SK-N-SH (cell line): Measurements from ENCODE around the gene UTS2. TPM values are rescaled to one million over a fixed set of nuclear protein-coding genes. Genes with fewer than 3 reads are reported as not detected.

Source experiments
- CTCF ChIA-PET: fragments of 300-600, 350-600 bp; formaldehyde crosslinking; extraction: SDS; loops from one replicate; lab custom pipeline; 2021; lab: Yijun Ruan, JAX
- POLR2A ChIA-PET: fragments of 350-600 bp; sonication (Branson Sonifier 250); formaldehyde crosslinking; extraction: SDS; loops from one replicate; lab custom pipeline; 2020; ENCODE audit warnings: antibody characterized with exemption, inconsistent platforms; lab: Yijun Ruan, JAX
- DNase-seq: peaks from one replicate; pipeline ENCODE4 v3.0.0; 2012
- H2AFZ ChIP-seq: fragments of 200-600 bp; sonication (generic); 2 replicates; pipeline ENCODE4 v1.8.1; 2016; ENCODE audit warnings: antibody characterized with exemption, mild to moderate bottlenecking, low read depth
- H3F3A ChIP-seq: fragments of 200-600 bp; sonication (generic); replicated peaks from 2 replicates; pipeline ENCODE3; 2016; ENCODE audit warnings: antibody characterized with exemption, mild to moderate bottlenecking; ENCODE audit not compliant: insufficient read depth
- H3K27ac ChIP-seq, 2 experiments: fragments of 200-500 bp in 1 of 2; fragments of 200-600 bp in 1 of 2; sonication (Bioruptor generic) in 1 of 2; sonication (generic), shearing (Covaris generic) in 1 of 2; 2 replicates each; pipeline versions ENCODE4 v1.5.1 to v1.6.1; 2014 to 2016; ENCODE audit warnings: low read depth in 2 of 2, inconsistent platforms in 1 of 2, low read length in 1 of 2, mild to moderate bottlenecking in 1 of 2, mixed read lengths in 1 of 2
- H3K27me3 ChIP-seq: fragments of 200-600 bp; sonication (generic), shearing (Covaris generic); 2 replicates; pipeline ENCODE4 v1.6.1; 2016; ENCODE audit warnings: mixed run types; ENCODE audit not compliant: insufficient read depth
- H3K36me3 ChIP-seq, 2 experiments: fragments of 200-500 bp in 1 of 2; fragments of 200-600 bp in 1 of 2; sonication (Bioruptor generic) in 1 of 2; sonication (generic) in 1 of 2; replicated peaks in 1 of 2; 2 replicates each; pipeline versions ENCODE3 to v1.5.1; 2014 to 2016; ENCODE audit warnings: low read length in 1 of 2, mild to moderate bottlenecking in 1 of 2; ENCODE audit not compliant: insufficient read depth in 2 of 2, control insufficient read depth in 1 of 2
- H3K4me1 ChIP-seq, 2 experiments: fragments of 200-500 bp in 1 of 2; fragments of 200-600 bp in 1 of 2; sonication (Bioruptor generic) in 1 of 2; sonication (generic), shearing (Covaris generic) in 1 of 2; 2 replicates each; pipeline versions ENCODE4 v1.5.1 to v1.6.1; 2014 to 2016; ENCODE audit warnings: low read depth in 1 of 2, low read length in 1 of 2, mixed run types in 1 of 2; ENCODE audit not compliant: insufficient read depth in 2 of 2, control insufficient read depth in 1 of 2
- H3K4me2 ChIP-seq: fragments of 200-600 bp; sonication (generic), shearing (Covaris generic); 2 replicates; pipeline ENCODE4 v1.6.1; 2017; ENCODE audit warnings: mixed run types
- H3K4me3 ChIP-seq, 2 experiments: fragments of 200-500 bp in 1 of 2; fragments of 200-600 bp in 1 of 2; sonication (Bioruptor generic) in 1 of 2; sonication (generic), shearing (Covaris generic) in 1 of 2; 2 replicates each; pipeline versions ENCODE4 v1.5.1 to v1.8.1; 2014 to 2016; ENCODE audit warnings: low read depth in 2 of 2, inconsistent platforms in 1 of 2, low read length in 1 of 2, mild to moderate bottlenecking in 1 of 2, mixed read lengths in 1 of 2, moderate library complexity in 1 of 2
- H3K79me2 ChIP-seq: fragments of 200-600 bp; sonication (generic); 2 replicates; pipeline ENCODE4 v1.8.1; 2017; ENCODE audit warnings: mild to moderate bottlenecking; ENCODE audit not compliant: insufficient read depth
- H3K9ac ChIP-seq: fragments of 200-600 bp; sonication (generic); 2 replicates; pipeline ENCODE4 v1.6.1; 2017; ENCODE audit warnings: mixed run types
- H3K9me2 ChIP-seq: fragments of 200-600 bp; sonication (generic); 2 replicates; pipeline ENCODE4 v1.6.1; 2017; ENCODE audit warnings: mixed run types
- H3K9me3 ChIP-seq: fragments of 200-600 bp; sonication (generic); 2 replicates; pipeline ENCODE4 v1.6.1; 2017; ENCODE audit warnings: mixed run types, mild to moderate bottlenecking, moderate library complexity
- H4K20me1 ChIP-seq: fragments of 200-600 bp; sonication (generic); 2 replicates; pipeline ENCODE4 v1.6.1; 2017; ENCODE audit warnings: mild to moderate bottlenecking, mixed run types; ENCODE audit not compliant: insufficient read depth
- CHD2 ChIP-seq: fragments of 150-350 bp; IDR thresholded peaks from 2 replicates; pipeline ENCODE4 v1.6.1; 2018; ENCODE audit warnings: low read length; ENCODE audit not compliant: partially characterized antibody
- FOXJ3 ChIP-seq: sonication (generic); formaldehyde crosslinking; IDR thresholded peaks from 2 replicates; pipeline ENCODE4 v1.5.1; 2020; ENCODE audit warnings: mild to moderate bottlenecking, missing genetic modification reagents
- GABPA ChIP-seq: IDR thresholded peaks from 2 replicates; pipeline ENCODE4 v1.4.0; 2012; ENCODE audit warnings: low read depth, mild to moderate bottlenecking
- MEF2A ChIP-seq: IDR thresholded peaks from 2 replicates; pipeline ENCODE4 v1.4.0; 2012; ENCODE audit warnings: low read depth, borderline replicate concordance
- NRF1 ChIP-seq: IDR thresholded peaks from 2 replicates; pipeline ENCODE4 v1.6.1; 2012; ENCODE audit warnings: low read depth, mild to moderate bottlenecking, low read length
- RAD21 ChIP-seq: IDR thresholded peaks from 2 replicates; pipeline ENCODE4 v1.6.1; 2012; ENCODE audit warnings: mild to moderate bottlenecking, low read length
- RFX5 ChIP-seq: IDR thresholded peaks from 2 replicates; pipeline ENCODE4 v1.6.1; 2012; ENCODE audit warnings: mild to moderate bottlenecking, improper control_type of control experiment, low read length
- RXRA ChIP-seq: IDR thresholded peaks from 2 replicates; pipeline ENCODE4 v1.4.0; 2012; ENCODE audit warnings: low read depth, mild to moderate bottlenecking, borderline replicate concordance
- SMC3 ChIP-seq: IDR thresholded peaks from 2 replicates; pipeline ENCODE4 v1.6.1; 2012; ENCODE audit warnings: low read depth, low read length, improper control_type of control experiment
- TAF1 ChIP-seq: IDR thresholded peaks from 2 replicates; pipeline ENCODE4 v1.6.1; 2012; ENCODE audit warnings: low read depth, mild to moderate bottlenecking, low read length, moderate library complexity, borderline replicate concordance
- USF2 ChIP-seq: fragments of 150-350 bp; IDR thresholded peaks from 2 replicates; pipeline ENCODE4 v1.6.1; 2017; ENCODE audit warnings: antibody characterized with exemption, low read length, low read depth, borderline replicate concordance
- WGBS: methylation state at CpG from one replicate; pipeline ENCODE4 v1.1.6; 2017; ENCODE audit warnings: low lambda C conversion rate; 5-methylcytosine and 5-hydroxymethylcytosine counted together
- polyA plus RNA-seq, 3 experiments: library from polyadenylated mRNA; depleted of rRNA; stranded (reverse); fragments of >200 nt; gene quantifications; 2 replicates each; pipeline ENCODE4 v1.2.3, GENCODE V29; 2012
- TF ChIP-seq, protein P1 (sequence below): IDR thresholded peaks from 2 replicates; pipeline ENCODE4; 2012
- TF ChIP-seq, protein P2 (sequence below): fragments of 150-350 bp; IDR thresholded peaks from 2 replicates; pipeline ENCODE4 v1.6.1; 2016; ENCODE audit warnings: mild to moderate bottlenecking, low read depth, low read length
- TF ChIP-seq, protein P3 (sequence below): IDR thresholded peaks from 2 replicates; pipeline ENCODE4 v1.4.0; 2012; ENCODE audit warnings: low read depth

The UTS2 gene
- polyA plus RNA-seq, 1 of the 3 experiments (the other 2 are of a cell fraction): 0.13 TPM

- no peaks in the 10 kb centered on the region for H3K9me2 ChIP-seq
- peaks cover 12% of the 10 kb centered on the region; the same call in 1 of the 2 replicates for H3K9me3 ChIP-seq
- no peak overlapping the region for H2AFZ ChIP-seq
- peaks cover 21 to 56% of the 10 kb centered on the region in 2 experiments for H3K36me3 ChIP-seq
- TF ChIP-seq, protein P1, sequence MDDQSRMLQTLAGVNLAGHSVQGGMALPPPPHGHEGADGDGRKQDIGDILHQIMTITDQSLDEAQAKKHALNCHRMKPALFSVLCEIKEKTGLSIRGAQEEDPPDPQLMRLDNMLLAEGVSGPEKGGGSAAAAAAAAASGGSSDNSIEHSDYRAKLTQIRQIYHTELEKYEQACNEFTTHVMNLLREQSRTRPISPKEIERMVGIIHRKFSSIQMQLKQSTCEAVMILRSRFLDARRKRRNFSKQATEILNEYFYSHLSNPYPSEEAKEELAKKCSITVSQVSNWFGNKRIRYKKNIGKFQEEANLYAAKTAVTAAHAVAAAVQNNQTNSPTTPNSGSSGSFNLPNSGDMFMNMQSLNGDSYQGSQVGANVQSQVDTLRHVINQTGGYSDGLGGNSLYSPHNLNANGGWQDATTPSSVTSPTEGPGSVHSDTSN: no peak
- TF ChIP-seq GABPA: no peak
- TF ChIP-seq NRF1: no peak
- TF ChIP-seq MEF2A: no peak
- no peak for TF ChIP-seq CHD2
- H3K4me2 ChIP-seq: no peak overlapping the region
- H3K9ac ChIP-seq: no peak overlapping the region
- ChIA-PET POLR2A (no interaction called here), CTCF (no interaction called here)
- no peaks in the 10 kb centered on the region for H3K79me2 ChIP-seq
- no peaks in the 10 kb centered on the region for H3F3A ChIP-seq
- no peaks in the 10 kb centered on the region for H3K4me1 ChIP-seq
- no peaks in the 10 kb centered on the region for H3K27me3 ChIP-seq
- WGBS: 91% methylated on average over 4 of the region's 4 CpGs
- H3K4me3 ChIP-seq: no peak overlapping the region
- DNase-seq: no peak
- H4K20me1 ChIP-seq: no peaks in the 10 kb centered on the region
- H3K27ac ChIP-seq: no peak overlapping the region
Observed at GRCh38 chr1:7842517-7842916, 10.3 kb downstream of the UTS2 start.

GRCh38 chr1:7839526-7839925, 13.3 kb downstream of the UTS2 start:
- Histone ChIP-seq H3K9me3 (peaks cover 12% of the 10 kb centered on the region; the same call in 1 of the 2 replicates), H4K20me1 (no peaks in the 10 kb centered on the region), H3K36me3 (peaks cover 26 to 82% of the 10 kb centered on the region in 2 experiments), H3K79me2 (no peaks in the 10 kb centered on the region), H3K4me3 (no peak overlapping the region), H3K27ac (no peak overlapping the region), H3F3A (no peaks in the 10 kb centered on the region), H3K9me2 (no peaks in the 10 kb centered on the region), H3K4me1 (no peaks in the 10 kb centered on the region), H3K9ac (no peak overlapping the region), H3K4me2 (no peak overlapping the region), H3K27me3 (no peaks in the 10 kb centered on the region), H2AFZ (no peak overlapping the region)
- ChIA-PET CTCF (no interaction called here), POLR2A (no interaction called here)
- WGBS: 84% methylated on average over 3 of the region's 3 CpGs
- no peak for DNase-seq
- TF ChIP-seq RXRA: no peak
- no peak for TF ChIP-seq MEF2A
- TF ChIP-seq, protein P2, sequence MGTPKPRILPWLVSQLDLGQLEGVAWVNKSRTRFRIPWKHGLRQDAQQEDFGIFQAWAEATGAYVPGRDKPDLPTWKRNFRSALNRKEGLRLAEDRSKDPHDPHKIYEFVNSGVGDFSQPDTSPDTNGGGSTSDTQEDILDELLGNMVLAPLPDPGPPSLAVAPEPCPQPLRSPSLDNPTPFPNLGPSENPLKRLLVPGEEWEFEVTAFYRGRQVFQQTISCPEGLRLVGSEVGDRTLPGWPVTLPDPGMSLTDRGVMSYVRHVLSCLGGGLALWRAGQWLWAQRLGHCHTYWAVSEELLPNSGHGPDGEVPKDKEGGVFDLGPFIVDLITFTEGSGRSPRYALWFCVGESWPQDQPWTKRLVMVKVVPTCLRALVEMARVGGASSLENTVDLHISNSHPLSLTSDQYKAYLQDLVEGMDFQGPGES: no peak
- TF ChIP-seq, protein P3, sequence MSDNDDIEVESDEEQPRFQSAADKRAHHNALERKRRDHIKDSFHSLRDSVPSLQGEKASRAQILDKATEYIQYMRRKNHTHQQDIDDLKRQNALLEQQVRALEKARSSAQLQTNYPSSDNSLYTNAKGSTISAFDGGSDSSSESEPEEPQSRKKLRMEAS: no peak
- TF ChIP-seq FOXJ3 (CRISPR knock-in tag): no peak
- no peak for TF ChIP-seq SMC3
- TF ChIP-seq RFX5: no peak
- no peak for TF ChIP-seq TAF1
- TF ChIP-seq USF2: no peak
- no peak for TF ChIP-seq RAD21
